Mucosa of stomach (tissue), 1 donor: Measurements from ENCODE around the gene TMEM178B.

Experiments
- H3K27me3 ChIP-seq: one replicate; pipeline ENCODE4 v1.7.0; 2013; ENCODE audit warnings: mild to moderate bottlenecking, low read length; ENCODE audit not compliant: control insufficient read depth, insufficient read depth
- H3K36me3 ChIP-seq: one replicate; pipeline ENCODE4 v1.7.0; 2013; ENCODE audit warnings: low read length; ENCODE audit not compliant: control insufficient read depth, insufficient read depth
- H3K4me1 ChIP-seq: one replicate; pipeline ENCODE4 v1.7.0; 2013; ENCODE audit warnings: mild to moderate bottlenecking, low read length; ENCODE audit not compliant: control insufficient read depth, insufficient read depth
- H3K4me3 ChIP-seq: one replicate; pipeline ENCODE4 v1.7.0; 2013; ENCODE audit warnings: low read length
- H3K9ac ChIP-seq: one replicate; pipeline ENCODE4 v1.7.0; 2013; ENCODE audit warnings: mild to moderate bottlenecking, low read length, moderate library complexity
- H3K9me3 ChIP-seq: one replicate; pipeline ENCODE4 v1.7.0; 2013; ENCODE audit warnings: mild to moderate bottlenecking, low read length, moderate library complexity; ENCODE audit not compliant: control insufficient read depth
- donor health status: Pancreatic carcinoma.

The TMEM178B gene

DNA sequence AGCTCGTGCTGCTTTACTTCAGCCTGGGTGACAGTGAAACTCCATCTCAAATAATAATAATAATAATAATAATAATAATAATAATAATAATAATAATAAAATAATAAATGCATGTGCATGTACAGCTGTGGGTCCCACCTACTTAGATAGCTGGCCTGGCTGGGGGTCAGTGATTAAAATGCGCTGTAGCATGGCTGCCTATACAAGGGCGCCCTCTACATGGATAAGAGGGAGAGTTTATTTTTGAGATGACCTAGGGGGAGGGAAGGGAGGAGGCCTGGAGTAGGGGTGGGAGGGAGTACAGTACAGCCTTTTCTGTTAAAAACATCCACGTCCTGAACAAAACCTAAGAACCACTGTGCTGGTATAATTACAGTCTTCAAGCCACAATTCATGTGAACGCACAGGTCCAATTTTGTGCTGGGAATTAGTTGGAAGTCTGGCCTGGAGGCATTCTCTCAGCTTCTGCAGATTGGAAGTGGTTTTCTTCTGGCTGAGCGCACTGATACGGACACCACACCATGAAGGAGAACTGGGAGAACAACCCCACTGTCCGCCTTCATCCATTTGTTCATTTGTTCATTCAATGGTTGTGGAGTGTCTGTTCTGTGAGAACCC is 146.5 kb downstream of the TMEM178B start:
- Histone ChIP-seq H3K4me3 (no peak overlapping the region), H3K9me3 (no peaks in the 10 kb centered on the region), H3K4me1 (no peaks in the 10 kb centered on the region), H3K36me3 (no peaks in the 10 kb centered on the region), H3K9ac (no peak overlapping the region), H3K27me3 (no peaks in the 10 kb centered on the region)

DNA sequence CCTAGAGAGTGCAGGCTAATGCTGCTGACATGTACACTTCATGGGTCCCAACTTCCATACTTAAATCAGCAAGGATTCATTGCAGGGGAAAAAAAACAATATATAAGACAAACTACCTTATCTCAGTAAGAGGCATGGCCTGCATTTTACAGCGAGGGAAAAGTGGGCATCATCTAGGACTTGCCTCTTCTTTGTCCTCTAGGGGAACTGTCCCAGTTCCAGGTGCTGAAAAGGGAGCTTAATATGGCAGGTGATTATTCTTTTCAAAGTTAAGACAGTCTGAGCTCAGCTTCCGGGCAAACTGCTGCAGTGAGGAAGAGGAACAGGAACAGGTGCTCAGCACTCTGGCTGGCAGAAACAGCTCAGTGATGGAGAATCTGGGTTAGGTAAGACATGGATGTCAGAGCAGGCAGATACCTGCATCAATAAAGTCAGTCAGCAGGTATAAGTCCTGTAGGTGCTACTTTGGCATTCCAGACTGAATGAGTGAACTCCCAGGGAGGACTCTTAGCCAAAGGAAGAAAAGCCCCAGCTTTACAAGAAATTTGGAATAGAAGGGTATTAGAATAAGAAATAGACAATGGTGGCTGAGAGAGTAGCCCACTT is 147.2 kb downstream of the TMEM178B start:
- no peaks in the 10 kb centered on the region for H3K4me1 ChIP-seq
- no peak overlapping the region for H3K4me3 ChIP-seq
- H3K36me3 ChIP-seq = no peaks in the 10 kb centered on the region
- H3K27me3 ChIP-seq = no peaks in the 10 kb centered on the region
- no peaks in the 10 kb centered on the region for H3K9me3 ChIP-seq
- H3K9ac ChIP-seq = no peak overlapping the region

DNA sequence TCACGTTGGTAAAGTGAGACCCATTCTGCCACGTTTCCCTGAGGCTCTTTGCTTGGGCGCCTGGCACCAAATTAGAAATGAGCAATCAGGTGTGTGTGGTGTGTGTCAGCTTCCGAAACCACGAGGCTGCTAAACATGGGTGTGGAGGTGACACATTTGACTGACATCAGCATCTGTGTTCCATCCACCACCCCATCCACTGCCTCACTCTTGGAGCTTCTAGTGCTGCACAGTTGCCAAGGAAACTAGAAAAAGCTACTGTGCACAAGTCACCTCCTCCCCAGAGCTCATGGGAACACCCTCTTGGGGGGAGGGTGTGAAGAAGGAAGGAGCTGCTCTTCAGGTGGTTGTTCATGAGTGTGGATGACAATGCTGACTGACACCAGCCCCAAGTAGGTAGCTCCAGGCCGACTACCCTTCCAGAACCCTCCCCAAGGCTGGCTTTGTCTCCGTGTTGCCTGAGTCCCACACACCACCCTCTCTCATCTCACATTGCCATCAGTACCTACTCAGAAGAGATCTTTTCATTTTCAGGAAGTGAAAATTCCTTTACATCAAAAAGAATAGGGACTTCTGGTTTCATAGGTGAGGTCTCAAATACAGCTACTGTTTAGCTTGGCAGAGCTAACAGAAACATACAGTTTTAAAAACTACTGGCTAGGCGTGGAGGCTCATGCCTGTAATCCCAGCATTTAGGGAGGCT is 152.2 kb downstream of the TMEM178B start:
- Histone ChIP-seq H3K4me1 (no peaks in the 10 kb centered on the region), H3K27me3 (no peaks in the 10 kb centered on the region)

DNA sequence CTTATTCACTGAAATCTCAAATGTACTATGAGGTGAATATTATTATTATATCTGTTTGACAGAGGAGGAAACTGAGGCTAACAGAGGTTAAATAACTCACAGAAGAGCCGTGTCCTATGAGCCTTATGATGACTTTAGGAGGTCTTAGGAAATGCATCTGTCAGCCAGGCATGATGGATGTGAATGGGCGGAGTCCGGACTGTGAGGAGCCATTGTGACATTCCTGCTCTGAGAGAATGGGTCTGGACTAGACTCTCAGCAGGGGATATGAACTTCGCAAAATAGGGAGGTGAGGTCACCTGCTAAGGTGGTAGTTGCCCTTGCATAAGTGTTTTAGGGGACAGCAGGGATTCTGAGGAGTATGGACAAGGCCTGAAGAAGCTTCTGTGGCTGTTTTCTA is 153.6 kb downstream of the TMEM178B start:
- H3K9ac ChIP-seq = no peak overlapping the region
- H3K4me1 ChIP-seq = no peaks in the 10 kb centered on the region
- no peaks in the 10 kb centered on the region for H3K9me3 ChIP-seq
- H3K4me3 ChIP-seq = no peak overlapping the region
- no peaks in the 10 kb centered on the region for H3K27me3 ChIP-seq
- no peaks in the 10 kb centered on the region for H3K36me3 ChIP-seq

More for the DNA sequence above, 152.2 kb downstream of the TMEM178B start:
- Histone ChIP-seq H3K9ac (no peak overlapping the region), H3K4me3 (no peak overlapping the region), H3K36me3 (no peaks in the 10 kb centered on the region), H3K9me3 (no peaks in the 10 kb centered on the region)

DNA sequence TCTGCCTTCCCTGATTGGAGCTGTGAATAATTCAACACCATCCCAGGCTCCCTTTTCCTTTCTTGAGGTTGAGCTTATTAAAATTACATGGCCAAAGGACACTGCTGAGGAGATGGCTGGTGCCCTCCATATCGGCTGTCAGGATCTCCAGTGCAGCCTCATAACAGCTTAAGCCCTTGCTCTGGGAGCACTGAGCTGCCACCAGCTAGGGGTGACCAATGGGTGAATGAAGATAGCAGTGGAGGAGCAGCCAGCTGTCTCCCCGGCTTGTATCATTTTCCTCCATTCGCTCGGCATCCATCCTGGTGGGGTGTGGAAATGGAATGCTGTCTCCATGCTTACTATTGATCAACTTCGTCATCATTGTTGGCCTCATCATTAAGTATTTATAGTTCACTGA is 154.6 kb downstream of the TMEM178B start:
- H3K36me3 ChIP-seq = no peaks in the 10 kb centered on the region
- no peaks in the 10 kb centered on the region for H3K4me1 ChIP-seq
- no peak overlapping the region for H3K4me3 ChIP-seq
- no peaks in the 10 kb centered on the region for H3K9me3 ChIP-seq
- H3K9ac ChIP-seq = no peak overlapping the region
- no peaks in the 10 kb centered on the region for H3K27me3 ChIP-seq

DNA sequence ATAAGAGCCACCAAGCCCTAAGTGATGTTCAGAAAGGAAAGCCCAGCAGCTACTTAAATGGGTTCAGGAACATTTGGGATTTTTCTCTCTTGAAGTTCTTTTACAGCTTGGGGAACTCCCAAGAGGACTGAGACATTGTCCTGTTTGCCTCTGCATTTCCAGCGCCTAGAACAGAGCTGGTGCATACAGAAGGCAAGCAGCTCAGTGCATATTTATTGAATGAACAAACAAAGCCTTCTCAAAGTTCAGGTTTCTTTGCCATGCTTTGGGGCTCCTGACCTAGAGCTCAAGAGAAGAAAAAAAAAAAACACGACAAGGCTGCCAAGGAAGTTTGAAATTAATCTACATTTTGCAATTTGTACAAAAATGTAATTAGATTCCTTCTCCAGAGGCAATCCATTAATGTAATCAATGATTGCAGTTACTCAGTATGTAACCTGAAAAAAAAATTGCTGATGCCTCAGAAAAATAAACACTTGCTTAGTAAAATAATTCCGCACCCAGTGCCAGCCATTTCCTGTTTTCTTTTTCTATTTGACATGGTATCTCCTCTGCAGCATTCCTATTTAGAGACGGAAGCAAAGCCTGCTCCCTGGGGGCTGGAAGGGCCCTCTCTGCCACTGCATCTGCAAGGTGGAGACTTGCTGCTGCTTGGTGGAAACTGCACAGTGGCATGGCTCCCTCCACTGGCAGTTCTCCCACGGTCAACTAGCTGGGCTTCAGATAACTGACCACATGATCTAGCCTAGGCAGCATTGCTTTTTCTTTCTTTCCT is 157.3 kb downstream of the TMEM178B start:
- Histone ChIP-seq H3K9ac (no peak overlapping the region), H3K27me3 (no peaks in the 10 kb centered on the region)

DNA sequence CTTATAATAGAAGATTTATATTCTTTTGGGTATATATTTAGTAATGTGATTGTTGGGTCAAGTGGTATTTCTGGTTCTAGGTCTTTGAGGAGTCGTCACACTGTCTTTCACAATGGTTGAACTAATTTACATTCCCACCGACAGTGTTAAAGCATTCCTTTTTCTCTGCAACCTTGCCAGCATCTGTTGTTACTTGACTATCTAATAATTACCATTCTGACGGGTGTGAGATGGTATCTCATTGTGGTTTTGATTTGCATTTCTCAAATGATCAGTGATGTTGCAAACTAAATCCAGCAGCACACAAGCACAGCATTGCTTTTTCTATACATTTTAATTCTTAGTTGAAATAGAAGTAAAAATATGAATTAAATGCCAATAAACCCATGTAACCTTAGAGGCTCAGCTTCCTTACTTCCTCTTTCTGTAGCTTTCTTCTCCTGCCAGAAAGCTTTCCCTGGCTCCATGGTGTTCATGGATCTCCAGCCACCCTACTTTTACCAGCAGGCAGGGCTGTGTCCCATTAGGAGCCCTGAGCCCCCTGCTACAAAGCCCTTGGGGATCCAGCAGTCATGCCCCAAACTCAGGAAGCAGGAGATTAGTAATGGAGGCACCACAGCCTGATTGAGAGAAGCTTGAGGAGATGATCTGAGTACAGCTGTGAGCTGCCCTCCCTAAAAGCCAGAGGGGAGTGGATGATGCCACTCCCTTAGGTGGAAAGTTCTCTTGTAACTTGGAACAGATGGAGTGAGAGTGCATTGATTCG is 158.6 kb downstream of the TMEM178B start:
- H3K9me3 ChIP-seq = no peaks in the 10 kb centered on the region
- H3K36me3 ChIP-seq = no peaks in the 10 kb centered on the region
- H3K9ac ChIP-seq = no peak overlapping the region
- H3K4me3 ChIP-seq = no peak overlapping the region
- no peaks in the 10 kb centered on the region for H3K27me3 ChIP-seq
- no peaks in the 10 kb centered on the region for H3K4me1 ChIP-seq

More for the DNA sequence above, 157.3 kb downstream of the TMEM178B start:
- no peaks in the 10 kb centered on the region for H3K36me3 ChIP-seq
- no peaks in the 10 kb centered on the region for H3K4me1 ChIP-seq
- no peak overlapping the region for H3K4me3 ChIP-seq
- H3K9me3 ChIP-seq = no peaks in the 10 kb centered on the region

DNA sequence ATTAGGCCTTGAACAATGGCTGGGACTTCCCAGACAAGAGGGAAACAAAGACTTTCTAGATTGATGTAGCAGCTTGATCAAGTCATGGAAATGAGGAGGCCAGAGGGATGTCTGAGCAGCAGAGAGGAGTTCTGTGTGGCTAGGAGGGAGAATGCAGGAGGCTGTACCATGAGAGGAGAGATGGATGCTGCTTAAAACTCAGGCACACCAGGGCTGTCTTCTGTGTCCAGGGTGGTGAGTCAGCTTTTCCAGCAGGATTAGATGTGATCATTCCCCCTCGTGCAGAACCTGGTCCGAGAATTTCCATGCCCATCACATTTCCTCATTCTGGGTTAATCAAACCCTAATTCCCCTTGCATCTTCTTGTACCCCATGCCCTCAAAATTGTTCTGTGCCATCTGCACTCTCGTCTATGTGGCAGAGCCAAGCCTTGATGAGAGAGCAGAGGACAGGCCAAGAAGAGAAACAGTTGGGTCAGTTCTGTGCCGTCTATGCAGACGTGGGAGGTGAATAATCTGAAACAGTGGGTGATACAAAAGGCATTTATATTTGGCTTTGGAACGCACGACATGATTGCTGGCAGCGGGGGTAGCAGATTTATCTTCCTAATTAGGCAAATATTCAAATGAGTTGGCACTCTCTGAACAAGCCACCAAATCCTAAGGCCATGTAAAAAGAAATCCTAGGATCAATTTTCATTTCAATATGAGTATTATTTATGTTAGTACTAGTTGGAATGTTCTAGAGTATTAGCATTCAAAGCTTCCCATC is 160.7 kb downstream of the TMEM178B start:
- Histone ChIP-seq H3K9me3 (no peaks in the 10 kb centered on the region), H3K4me1 (no peaks in the 10 kb centered on the region), H3K36me3 (no peaks in the 10 kb centered on the region)

DNA sequence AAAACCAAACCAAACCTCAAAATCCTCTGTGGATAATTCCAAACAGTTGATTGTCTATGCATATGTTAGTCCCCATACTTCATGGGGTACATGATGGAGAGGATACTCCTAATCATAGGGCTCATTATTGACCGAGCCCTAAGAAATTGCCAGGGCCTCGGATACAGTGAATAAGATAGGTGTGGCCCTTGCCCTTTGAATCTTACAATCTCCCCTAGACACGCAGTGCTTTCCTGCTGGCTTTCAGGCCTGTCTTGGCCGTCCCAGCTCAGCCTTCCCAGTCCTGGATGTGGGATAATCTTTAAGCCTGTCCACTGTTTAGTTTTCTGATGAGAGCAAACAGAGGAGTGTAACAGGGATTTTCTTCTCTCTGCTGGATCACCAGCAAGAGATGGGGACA is 161.8 kb downstream of the TMEM178B start:
- Histone ChIP-seq H3K9me3 (no peaks in the 10 kb centered on the region), H3K4me1 (no peaks in the 10 kb centered on the region), H3K9ac (no peak overlapping the region), H3K36me3 (no peaks in the 10 kb centered on the region), H3K27me3 (no peaks in the 10 kb centered on the region), H3K4me3 (no peak overlapping the region)

More for the DNA sequence above, 160.7 kb downstream of the TMEM178B start:
- Histone ChIP-seq H3K9ac (no peak overlapping the region), H3K27me3 (no peaks in the 10 kb centered on the region), H3K4me3 (no peak overlapping the region)

DNA sequence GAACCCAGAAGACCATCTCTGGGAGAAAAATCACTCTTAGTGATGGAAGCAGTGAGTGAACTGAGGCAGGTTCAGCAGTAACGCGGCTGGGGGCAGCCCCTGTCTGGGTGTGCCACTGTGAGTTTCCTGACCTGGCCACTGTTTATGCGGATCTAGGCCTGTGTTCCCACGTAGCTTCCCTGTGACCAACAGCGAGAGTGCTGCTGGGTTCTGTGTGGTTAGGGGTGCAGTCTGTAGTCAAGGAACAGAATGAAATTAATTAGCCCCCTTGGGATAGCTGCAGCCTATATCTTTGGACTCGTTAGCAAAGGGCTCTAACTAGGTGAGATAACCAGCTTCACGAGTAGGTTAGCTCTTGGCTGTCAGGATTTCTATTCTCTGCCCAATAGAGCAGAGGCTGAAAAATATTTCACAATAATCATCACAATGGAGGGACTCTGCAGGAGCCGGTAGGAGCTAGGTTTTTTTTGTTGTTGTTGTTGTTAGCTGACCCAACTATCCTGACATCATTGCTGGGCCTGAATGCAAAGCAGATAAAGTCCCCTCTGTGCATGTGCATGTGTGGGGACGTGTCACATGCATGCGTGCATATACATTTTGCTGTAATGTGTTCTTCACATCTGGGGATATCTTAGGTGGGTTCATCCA is 164.9 kb downstream of the TMEM178B start:
- no peak overlapping the region for H3K9ac ChIP-seq
- H3K4me3 ChIP-seq = no peak overlapping the region
- H3K9me3 ChIP-seq = no peaks in the 10 kb centered on the region
- H3K4me1 ChIP-seq = no peaks in the 10 kb centered on the region
- no peaks in the 10 kb centered on the region for H3K36me3 ChIP-seq
- no peaks in the 10 kb centered on the region for H3K27me3 ChIP-seq

DNA sequence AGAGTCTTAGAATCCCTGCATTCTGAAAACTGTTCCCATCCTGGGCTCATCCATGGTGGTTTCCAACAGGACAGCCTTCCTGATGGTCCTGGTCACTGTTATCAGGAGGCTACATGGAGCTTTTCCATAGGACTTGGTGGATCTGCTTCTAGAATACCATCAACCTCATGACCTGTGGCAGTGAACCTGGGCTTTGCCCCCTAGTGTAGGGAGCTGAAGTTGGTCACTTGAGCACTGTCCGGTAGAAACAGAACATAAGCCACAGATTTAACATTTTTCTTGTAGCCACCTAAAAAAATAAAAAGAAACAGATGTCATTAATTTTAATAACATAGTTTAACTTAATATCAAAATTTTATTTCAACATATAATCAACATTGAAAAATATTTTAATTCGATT is 165.8 kb downstream of the TMEM178B start:
- H3K36me3 ChIP-seq = no peaks in the 10 kb centered on the region
- H3K9ac ChIP-seq = no peak overlapping the region
- H3K4me1 ChIP-seq = no peaks in the 10 kb centered on the region
- H3K4me3 ChIP-seq = no peak overlapping the region
- H3K9me3 ChIP-seq = no peaks in the 10 kb centered on the region
- H3K27me3 ChIP-seq = no peaks in the 10 kb centered on the region
